HS-5 (cell line): ENCODE results near the gene RNF20.

Experiments
- DNase-seq: peaks from one replicate; pipeline ENCODE4 v3.0.0-alpha.2; 2012; ENCODE audit warnings: low read depth

The RNF20 gene

DNA sequence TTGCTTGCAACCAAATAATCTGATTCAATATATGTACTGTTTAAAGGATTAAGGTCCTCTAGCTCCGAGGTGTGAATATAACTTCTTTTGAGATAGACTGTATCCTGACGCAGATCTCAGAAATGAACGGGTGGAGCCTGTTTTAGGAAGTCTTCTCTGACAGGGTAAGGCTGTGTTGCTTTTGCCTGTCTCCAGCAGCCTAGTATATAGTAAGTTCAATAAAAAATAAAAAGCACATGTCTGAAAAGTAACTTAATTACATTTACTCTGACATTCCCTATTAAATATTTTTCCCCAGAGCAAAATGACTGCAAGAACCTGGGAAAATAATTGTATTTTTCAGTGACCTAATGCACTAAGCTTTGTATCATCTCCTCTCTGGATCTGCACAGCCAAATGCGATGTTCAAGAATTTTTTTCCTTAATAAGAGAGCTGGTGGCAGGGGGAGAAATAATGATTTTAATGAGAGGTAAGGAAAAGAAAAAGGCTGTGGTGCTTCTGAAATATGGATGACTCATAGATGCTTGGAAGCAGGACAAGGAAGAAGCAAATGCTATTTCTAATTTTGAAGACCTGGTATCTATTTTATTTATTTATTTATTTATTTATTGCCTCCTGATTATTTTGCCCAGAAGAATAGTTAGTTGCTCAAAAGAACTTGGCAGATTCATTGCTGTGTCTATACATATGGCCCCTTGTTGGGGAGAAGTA, 53.8 kb downstream of the RNF20 start:
- no peak for DNase-seq

DNA sequence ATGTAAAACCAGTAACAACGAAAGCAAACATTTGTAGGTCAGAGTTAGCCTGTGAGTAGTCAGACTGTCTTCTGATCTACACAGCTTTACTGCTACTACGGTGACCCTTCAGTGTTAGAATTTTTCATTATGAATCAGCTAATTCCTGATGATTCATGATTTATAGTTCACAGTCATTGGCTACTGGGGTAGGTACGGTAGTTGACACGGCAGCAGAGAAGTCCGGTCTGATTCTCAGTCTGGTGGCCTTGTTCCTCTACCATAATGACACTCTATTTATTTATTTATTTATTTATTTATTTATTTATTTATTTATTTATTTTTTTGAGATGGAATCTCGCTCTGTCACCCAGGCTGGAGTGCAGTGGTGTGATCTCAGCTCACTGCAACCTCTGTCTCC, 56.4 kb downstream of the RNF20 start:
- DNase-seq: peak; percentile 77

DNA sequence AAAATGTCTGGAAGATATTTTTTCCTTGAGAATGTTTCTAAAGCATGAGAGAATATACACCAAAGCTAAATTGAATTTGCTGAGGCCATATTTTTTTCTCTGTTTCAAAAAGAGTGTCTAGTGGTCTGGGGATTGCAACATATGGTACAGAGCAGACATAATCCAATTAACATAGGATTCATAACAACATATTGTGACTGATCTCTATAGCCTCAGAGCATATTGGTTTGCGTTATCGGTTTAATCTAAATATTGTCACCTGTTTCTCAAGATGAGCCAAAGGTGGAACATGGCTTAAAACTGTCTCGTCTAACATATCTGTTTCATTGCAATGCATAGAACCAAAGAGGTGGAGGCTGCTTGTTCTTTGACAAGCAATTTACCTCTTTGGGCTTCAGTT, 57.2 kb downstream of the RNF20 start:
- DNase-seq: no peak

DNA sequence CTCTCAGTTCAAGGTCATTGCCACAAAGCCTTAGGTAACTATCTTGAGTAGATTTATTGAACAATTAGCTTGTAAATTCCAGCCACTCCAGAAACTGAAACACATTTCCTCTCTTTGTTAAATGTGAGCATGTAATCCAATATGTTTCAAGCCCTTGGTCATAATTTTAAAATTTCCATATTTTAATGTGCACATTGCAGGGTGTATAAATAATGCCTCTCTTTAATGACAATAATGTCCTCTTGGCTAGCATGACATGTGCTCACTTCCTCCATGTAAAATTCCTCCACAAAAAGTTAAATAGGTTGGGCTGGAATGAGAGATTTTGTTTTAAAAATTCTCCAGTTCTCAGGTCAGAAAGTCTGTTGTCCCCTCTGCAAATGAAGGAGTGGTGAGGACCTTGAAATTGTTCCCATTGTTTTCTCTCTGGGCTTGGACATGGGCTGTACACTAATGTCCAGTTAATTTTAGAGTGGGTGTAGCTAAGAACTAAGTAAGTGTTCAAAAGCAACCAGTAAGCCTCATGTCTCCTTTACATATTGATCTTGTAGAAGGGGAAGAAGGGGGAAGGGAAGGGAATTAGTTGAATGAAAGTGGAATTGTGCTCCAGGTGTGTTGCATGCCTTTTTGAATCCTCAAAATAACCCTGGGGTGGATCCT, 58.3 kb downstream of the RNF20 start:
- DNase-seq: no peak

DNA sequence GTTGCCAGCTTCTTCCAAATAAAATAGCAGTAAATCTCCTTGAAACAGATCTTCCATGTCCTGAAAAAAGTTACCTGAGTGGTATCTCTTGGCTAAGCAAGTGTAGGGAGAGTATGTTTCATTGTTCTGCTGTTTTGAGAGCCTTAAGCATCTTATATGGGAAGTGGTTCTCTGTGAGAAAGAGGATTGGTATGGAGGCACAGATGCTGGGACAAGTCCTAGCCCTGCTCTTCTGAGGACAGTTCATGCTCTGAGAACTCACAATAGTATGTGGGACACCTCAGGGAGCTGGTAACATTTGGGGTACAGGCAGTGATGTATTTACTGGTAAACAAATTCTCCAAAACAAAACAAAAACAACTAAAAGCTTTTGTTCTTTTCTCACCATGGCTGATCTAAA, 59.1 kb downstream of the RNF20 start:
- DNase-seq: no peak

DNA sequence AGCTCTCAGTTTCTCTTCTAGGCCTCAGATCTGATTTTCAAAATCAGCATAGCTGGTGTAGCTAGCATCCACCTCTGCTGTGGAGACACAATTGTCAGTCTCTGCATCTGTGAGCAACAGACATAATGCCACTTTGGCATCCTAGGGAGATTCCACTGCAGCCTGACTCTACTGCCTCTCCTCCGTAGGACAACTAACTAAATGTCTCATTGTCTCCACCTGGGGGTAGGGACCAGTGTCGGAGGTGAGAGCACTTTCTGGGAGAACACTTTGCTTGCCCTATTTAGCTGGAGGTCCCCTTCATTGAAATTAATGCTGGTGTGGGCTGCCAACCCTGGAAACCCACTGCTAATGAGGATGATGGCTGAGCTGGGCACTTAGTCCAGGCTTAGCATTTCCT, 59.7 kb downstream of the RNF20 start:
- DNase-seq: no peak

DNA sequence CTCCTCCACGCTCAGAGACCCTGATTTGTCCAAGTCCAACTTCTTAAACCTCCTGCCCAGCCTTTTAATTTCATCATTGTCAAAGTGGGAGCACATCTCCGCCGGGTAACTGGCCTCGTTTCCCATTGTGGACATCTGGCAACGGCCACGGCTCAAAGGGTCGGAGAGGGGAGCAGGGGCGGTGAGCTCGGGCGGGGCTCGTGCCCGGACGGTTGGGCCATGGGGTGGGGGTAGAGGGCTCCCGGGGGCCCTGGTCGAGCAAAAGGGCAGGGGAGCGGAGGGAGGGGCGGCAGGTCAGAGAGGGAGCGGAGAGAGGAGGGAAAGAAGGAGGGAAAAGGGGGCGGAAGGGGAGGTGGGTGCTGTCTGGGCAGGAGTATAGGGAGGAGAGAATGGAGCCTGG, 61.1 kb downstream of the RNF20 start, which contains the start of gene PPP3R2:
Gene PPP3R2 (minus strand): TSS at position 174 of the 400 bp plus-strand sequence. CDS start 48 bp downstream, at position 126.
- no peak for DNase-seq

DNA sequence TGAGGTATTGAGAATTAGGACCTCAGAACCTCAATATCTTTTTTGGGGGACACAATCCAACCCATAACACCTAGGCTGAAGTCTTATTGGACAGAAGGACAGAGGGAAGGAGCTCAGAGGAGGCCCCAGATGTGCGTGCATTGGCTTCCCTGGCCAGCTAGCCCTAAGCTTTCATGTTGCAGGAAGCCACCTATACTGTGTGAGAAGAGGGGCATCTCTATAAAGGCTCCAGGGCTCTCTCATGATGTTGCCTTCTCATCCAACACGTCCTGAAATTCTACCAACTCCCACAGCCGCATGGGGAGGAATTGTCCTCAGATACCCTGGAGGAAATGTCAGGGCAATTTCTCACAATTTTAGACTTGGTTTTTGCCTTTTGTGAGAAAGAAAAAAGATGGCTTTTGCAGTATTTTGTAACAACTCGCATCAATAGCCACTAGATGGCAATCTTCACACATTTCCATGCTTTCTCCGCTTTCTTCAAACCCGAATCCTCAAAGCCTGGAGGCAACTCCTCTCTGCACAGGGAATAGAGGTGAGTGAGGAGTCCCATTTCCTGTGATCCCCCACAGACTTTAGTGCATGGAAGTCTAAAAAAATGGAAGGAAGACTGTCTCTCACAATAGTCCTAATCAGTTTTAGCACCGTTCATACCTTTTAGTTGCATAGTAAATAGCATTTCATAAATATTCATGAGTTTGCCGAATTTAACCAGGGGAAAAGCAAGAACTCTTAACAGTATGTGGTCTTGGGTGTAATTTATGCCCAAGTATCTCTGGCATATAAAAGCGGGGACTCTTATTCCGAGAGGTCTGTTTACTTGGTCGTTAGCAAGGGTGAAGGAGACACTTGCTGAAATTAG, 68.5 kb downstream of the RNF20 start:
- no peak for DNase-seq

DNA sequence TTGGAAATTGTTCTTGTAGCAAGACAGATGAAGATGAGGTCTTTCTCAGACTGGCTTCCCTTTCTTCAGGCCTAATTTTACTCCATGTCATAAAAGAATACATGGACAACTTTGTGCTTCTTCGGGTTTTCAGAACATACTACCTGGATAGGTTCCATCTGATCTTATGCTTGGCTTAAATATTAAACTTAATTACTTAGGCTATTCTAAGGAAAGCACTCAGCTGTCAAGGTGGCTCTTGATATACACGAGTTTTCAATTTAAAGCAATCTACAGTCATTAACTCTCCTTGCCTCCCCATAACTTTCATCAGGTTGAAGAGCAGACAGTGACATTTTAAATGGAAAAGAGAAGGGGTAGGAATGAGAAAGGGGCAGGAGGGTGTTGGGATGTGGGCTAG, 70.6 kb downstream of the RNF20 start:
- DNase-seq: no peak

DNA sequence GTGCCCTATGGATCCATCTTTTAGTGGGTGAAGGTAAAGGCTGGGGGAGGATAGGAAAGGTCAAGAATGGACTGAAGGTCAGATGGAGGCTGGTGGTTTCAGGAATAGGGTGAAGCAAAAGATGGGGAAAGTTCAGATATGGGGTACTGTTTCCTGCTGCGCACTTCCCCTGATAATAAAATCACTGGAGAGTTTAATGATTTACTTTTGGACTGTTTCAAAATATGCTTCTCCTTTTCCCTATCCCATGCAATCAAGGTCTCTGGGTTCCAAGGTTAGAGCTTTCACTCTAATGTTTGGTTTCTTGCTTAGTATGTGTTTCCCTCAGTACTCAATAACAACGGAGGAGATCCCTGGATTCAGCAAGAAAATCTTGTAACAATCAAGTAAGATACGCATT, 71.9 kb downstream of the RNF20 start:
- no peak for DNase-seq
